Measurements from ENCODE around the gene PNMA5.

DNA sequence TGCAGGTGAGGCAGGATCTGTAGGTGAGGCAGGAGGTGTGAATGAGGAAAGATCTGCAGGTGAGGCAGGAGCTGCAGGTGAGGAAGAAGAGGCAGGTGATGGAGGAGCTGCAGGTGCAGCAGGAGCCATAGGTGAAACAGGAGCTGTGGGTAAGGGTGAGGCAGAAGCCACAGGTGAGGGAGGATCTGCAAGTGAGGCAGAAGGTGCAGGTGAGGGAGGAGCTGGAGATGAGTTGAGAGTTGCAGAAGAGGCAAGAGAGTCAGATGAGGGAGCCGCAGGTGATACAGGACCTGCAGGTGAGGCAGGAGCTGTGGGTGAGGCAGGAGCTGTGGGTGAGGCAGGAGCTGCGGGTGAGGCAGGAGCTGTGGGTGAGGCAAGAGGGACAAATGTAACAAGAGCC lies 35.2 kb upstream of the PNMA5 start:
- TF ChIP-seq, protein P1, sequence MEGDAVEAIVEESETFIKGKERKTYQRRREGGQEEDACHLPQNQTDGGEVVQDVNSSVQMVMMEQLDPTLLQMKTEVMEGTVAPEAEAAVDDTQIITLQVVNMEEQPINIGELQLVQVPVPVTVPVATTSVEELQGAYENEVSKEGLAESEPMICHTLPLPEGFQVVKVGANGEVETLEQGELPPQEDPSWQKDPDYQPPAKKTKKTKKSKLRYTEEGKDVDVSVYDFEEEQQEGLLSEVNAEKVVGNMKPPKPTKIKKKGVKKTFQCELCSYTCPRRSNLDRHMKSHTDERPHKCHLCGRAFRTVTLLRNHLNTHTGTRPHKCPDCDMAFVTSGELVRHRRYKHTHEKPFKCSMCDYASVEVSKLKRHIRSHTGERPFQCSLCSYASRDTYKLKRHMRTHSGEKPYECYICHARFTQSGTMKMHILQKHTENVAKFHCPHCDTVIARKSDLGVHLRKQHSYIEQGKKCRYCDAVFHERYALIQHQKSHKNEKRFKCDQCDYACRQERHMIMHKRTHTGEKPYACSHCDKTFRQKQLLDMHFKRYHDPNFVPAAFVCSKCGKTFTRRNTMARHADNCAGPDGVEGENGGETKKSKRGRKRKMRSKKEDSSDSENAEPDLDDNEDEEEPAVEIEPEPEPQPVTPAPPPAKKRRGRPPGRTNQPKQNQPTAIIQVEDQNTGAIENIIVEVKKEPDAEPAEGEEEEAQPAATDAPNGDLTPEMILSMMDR (IDR thresholded peaks at IDR 0.05): no peak
- no peak for TF ChIP-seq POLR2AphosphoS5 (IDR thresholded peaks at IDR 0.05)
- TF ChIP-seq POLR2A (IDR thresholded peaks at IDR 0.05): no peak

All from suprapubic skin (tissue), 4 donors.